Subcutaneous abdominal adipose tissue (tissue), 5 donors: ENCODE results near the gene STRN3.
A peak's percentile ranks its signal among the peaks of the same experiment; 100 is the strongest.

Source experiments
- H3K27ac ChIP-seq: one replicate; pipeline ENCODE4 v1.7.0; 2013; ENCODE audit warnings: low read depth, mild to moderate bottlenecking, inconsistent platforms, low read length, moderate library complexity
- H3K27me3 ChIP-seq, 5 donors: one replicate each; pipeline ENCODE4 v1.7.0; 2013; ENCODE audit warnings: low read length in 5 of 5, inconsistent platforms in 1 of 5; ENCODE audit not compliant: control insufficient read depth in 5 of 5, insufficient read depth in 4 of 5
- H3K36me3 ChIP-seq, 5 donors: one replicate each; pipeline ENCODE4 v1.7.0; 2013; ENCODE audit warnings: low read length in 5 of 5; ENCODE audit not compliant: control insufficient read depth in 5 of 5, insufficient read depth in 5 of 5
- H3K4me1 ChIP-seq, 5 donors: one replicate each; pipeline ENCODE4 v1.7.0; 2013; ENCODE audit warnings: low read length in 5 of 5, mild to moderate bottlenecking in 3 of 5, moderate library complexity in 1 of 5; ENCODE audit not compliant: control insufficient read depth in 5 of 5, insufficient read depth in 5 of 5
- H3K4me3 ChIP-seq, 5 donors: one replicate each; pipeline ENCODE4 v1.7.0; 2013; ENCODE audit warnings: low read length in 5 of 5, low read depth in 1 of 5
- H3K9ac ChIP-seq, 5 donors: one replicate each; pipeline ENCODE4 v1.7.0; 2013; ENCODE audit warnings: low read length in 5 of 5, mild to moderate bottlenecking in 4 of 5, moderate library complexity in 3 of 5
- H3K9me3 ChIP-seq, 5 donors: one replicate each; pipeline ENCODE4 v1.7.0; 2013; ENCODE audit warnings: low read length in 5 of 5; ENCODE audit not compliant: control insufficient read depth in 5 of 5
- donor health status: healthy.
- donor health status: healthy.
- donor health status: healthy.
- donor health status: healthy.
- donor health status: healthy.

Gene STRN3

GRCh38 chr14:30868736-30869135, 157.4 kb downstream of the STRN3 start:
- H3K9me3 ChIP-seq: no peaks in the 10 kb centered on the region
- no peak overlapping the region for H3K4me3 ChIP-seq
- no peak overlapping the region for H3K9ac ChIP-seq
- no peak overlapping the region for H3K27ac ChIP-seq
- H3K27me3 ChIP-seq: peaks cover 0 to 1% (median 0%) of the 10 kb centered on the region in 5 donors
- peaks cover 0 to 2% (median 1%) of the 10 kb centered on the region in 5 donors for H3K4me1 ChIP-seq
- no peaks in the 10 kb centered on the region for H3K36me3 ChIP-seq

GRCh38 chr14:30864934-30865333, 161.2 kb downstream of the STRN3 start:
- Histone ChIP-seq H3K36me3 (no peaks in the 10 kb centered on the region), H3K27me3 (peaks cover 0 to 2% (median 0%) of the 10 kb centered on the region in 5 donors), H3K4me1 (no peaks in the 10 kb centered on the region), H3K9ac (no peak overlapping the region), H3K9me3 (peaks cover 0 to 3% (median 0%) of the 10 kb centered on the region in 5 donors), H3K4me3 (no peak overlapping the region), H3K27ac (no peak overlapping the region)

GRCh38 chr14:30861200-30861599, 165.0 kb downstream of the STRN3 start:
- Histone ChIP-seq H3K27me3 (peaks cover 0 to 2% (median 0%) of the 10 kb centered on the region in 5 donors), H3K9ac (no peak overlapping the region), H3K4me3 (no peak overlapping the region), H3K27ac (no peak overlapping the region), H3K9me3 (peaks cover 0 to 3% (median 0%) of the 10 kb centered on the region in 5 donors), H3K36me3 (no peaks in the 10 kb centered on the region), H3K4me1 (no peaks in the 10 kb centered on the region)

GRCh38 chr14:30855345-30856037, 170.7 kb downstream of the STRN3 start:
- Histone ChIP-seq H3K27me3 (peaks cover 0 to 2% (median 0%) of the 10 kb centered on the region in 5 donors), H3K9ac (no peak overlapping the region), H3K4me3 (no peak overlapping the region), H3K9me3 (no peaks in the 10 kb centered on the region), H3K4me1 (no peaks in the 10 kb centered on the region), H3K36me3 (no peaks in the 10 kb centered on the region), H3K27ac (no peak overlapping the region)

GRCh38 chr14:30854492-30854891, 171.7 kb downstream of the STRN3 start:
- Histone ChIP-seq H3K9me3 (no peaks in the 10 kb centered on the region), H3K9ac (no peak overlapping the region), H3K27me3 (no peaks in the 10 kb centered on the region), H3K4me3 (no peak overlapping the region), H3K27ac (no peak overlapping the region), H3K36me3 (no peaks in the 10 kb centered on the region), H3K4me1 (peaks cover 0 to 1% (median 0%) of the 10 kb centered on the region in 5 donors)

GRCh38 chr14:30853946-30854345, 172.2 kb downstream of the STRN3 start:
- Histone ChIP-seq H3K9me3 (no peaks in the 10 kb centered on the region), H3K4me3 (no peak overlapping the region)

GRCh38 chr14:30849983-30850382, 176.2 kb downstream of the STRN3 start:
- Histone ChIP-seq H3K27ac (no peak overlapping the region), H3K27me3 (no peaks in the 10 kb centered on the region), H3K9ac (no peak overlapping the region), H3K4me1 (peaks cover 0 to 12% (median 10%) of the 10 kb centered on the region in 5 donors), H3K4me3 (no peak overlapping the region), H3K36me3 (no peaks in the 10 kb centered on the region), H3K9me3 (no peaks in the 10 kb centered on the region)

More at GRCh38 chr14:30853946-30854345, 172.2 kb downstream of the STRN3 start:
- Histone ChIP-seq H3K9ac (no peak overlapping the region), H3K4me1 (peaks cover 0 to 7% (median 3%) of the 10 kb centered on the region in 5 donors), H3K36me3 (no peaks in the 10 kb centered on the region), H3K27me3 (no peaks in the 10 kb centered on the region), H3K27ac (no peak overlapping the region)

- H3K27ac ChIP-seq: no peak overlapping the region
- H3K36me3 ChIP-seq: no peaks in the 10 kb centered on the region
- no peaks in the 10 kb centered on the region for H3K27me3 ChIP-seq
- no peaks in the 10 kb centered on the region for H3K9me3 ChIP-seq
- H3K9ac ChIP-seq: no peak overlapping the region
- no peak overlapping the region for H3K4me3 ChIP-seq
- H3K4me1 ChIP-seq: peaks cover 0 to 12% (median 10%) of the 10 kb centered on the region in 5 donors
These were observed 176.8 kb downstream of the STRN3 start for GRCh38 chr14:30849354-30849753.

GRCh38 chr14:30848449-30849240, 177.5 kb downstream of the STRN3 start:
- Histone ChIP-seq H3K9ac (no peak overlapping the region), H3K27ac (no peak overlapping the region), H3K27me3 (no peaks in the 10 kb centered on the region), H3K36me3 (no peaks in the 10 kb centered on the region), H3K4me3 (peak overlapping the region in 1 of 5 donors; percentile 1), H3K4me1 (peaks cover 0 to 12% (median 10%) of the 10 kb centered on the region in 5 donors), H3K9me3 (no peaks in the 10 kb centered on the region)
